ENCODE results near the gene ALDH1L2. TPM values are rescaled to one million over a fixed set of nuclear protein-coding genes. Genes with fewer than 3 reads are reported as not detected.

Gene ALDH1L2
- total RNA-seq, 1 experiment from 2014 or later, result 1.9 TPM

DNA sequence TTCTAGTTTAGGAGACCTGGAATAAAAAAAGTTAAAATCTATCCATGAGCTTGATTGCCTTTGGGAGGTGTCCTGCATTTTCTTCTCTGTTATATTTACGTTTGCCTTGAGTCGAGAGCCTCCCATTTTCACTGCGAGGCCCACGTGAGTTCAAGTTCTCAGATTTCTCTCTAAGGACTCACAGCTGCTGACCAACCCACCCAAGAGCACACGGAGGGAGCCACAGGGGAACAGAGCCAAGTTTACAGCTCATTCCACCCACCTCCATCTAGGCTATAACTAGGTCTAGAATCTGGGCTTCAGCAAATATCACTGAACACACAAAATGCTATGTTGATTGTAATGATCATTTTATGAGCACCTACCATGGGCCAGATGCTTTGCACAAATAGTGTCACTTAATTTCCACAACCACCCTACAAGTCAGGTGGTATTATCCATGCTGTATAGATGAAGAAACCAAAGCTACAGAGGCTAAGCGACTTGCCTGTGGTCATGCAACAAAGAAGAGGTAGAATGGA is 16.7 kb downstream of the ALDH1L2 start:
- H3K79me2 ChIP-seq (ENCODE audit: insufficient read depth, low read length), result no peaks in the 10 kb centered on the region
- no CpG with 5 or more reads among the region's 6 CpGs for WGBS (ENCODE audit: extremely low coverage, insufficient read length, low lambda C conversion rate)
- H3K36me3 Mint-ChIP-seq (ENCODE audit: insufficient read depth in 1 of 3, low read depth in 3 of 3), result no peaks in the 10 kb centered on the region; a peak in 3 of 7 replicates

More for the DNA sequence above, 16.7 kb downstream of the ALDH1L2 start:
- Mint-ChIP-seq H3K4me3 (no peak overlapping the region), H3K9me3 (no peaks in the 10 kb centered on the region), H3K27me3 (ENCODE audit: low read depth) (no peaks in the 10 kb centered on the region), H3K27ac (peak overlapping the region in 1 of 3 experiments; percentile 5; a peak in 2 of 7 replicates), H3K4me1 (peaks cover 6 to 12% of the 10 kb centered on the region in 2 experiments; a peak in 2 of 4 replicates)
- no peak overlapping the region for H3K4ac ChIP-seq (ENCODE audit: low read depth, low read length)
- no peaks in the 10 kb centered on the region for H3K23me2 ChIP-seq (ENCODE audit: insufficient read length, low read depth, low read length, poor library complexity, severe bottlenecking)
- no peak overlapping the region for H3K9ac ChIP-seq (ENCODE audit: extremely low read depth, insufficient read length, low read length)
- no peak overlapping the region for H2AK5ac ChIP-seq (ENCODE audit: insufficient read length, low read length)
- no peak overlapping the region for H4K91ac ChIP-seq (ENCODE audit: insufficient read length, low read depth, low read length)
- H2BK120ac ChIP-seq (ENCODE audit: low read depth, low read length, poor library complexity, severe bottlenecking), result no peak overlapping the region
- no peaks in the 10 kb centered on the region for H3K79me1 ChIP-seq (ENCODE audit: insufficient read depth, low read depth, low read length, poor library complexity, severe bottlenecking)
- no peak overlapping the region for H3K18ac ChIP-seq (ENCODE audit: insufficient read length, low read depth, low read length)
- H2BK5ac ChIP-seq (ENCODE audit: insufficient read length, low read length), result no peak overlapping the region
- H4K20me1 ChIP-seq (ENCODE audit: control insufficient read depth, insufficient read depth, insufficient read length), result no peaks in the 10 kb centered on the region
- H3K4me1 ChIP-seq (ENCODE audit: insufficient read depth, low read length), result no peaks in the 10 kb centered on the region
- H3T11ph ChIP-seq (ENCODE audit: low read length), result no peak overlapping the region
- H3K14ac ChIP-seq (ENCODE audit: insufficient read depth, low read length), result no peak overlapping the region
- H2AFZ ChIP-seq (ENCODE audit: low read length), result no peak overlapping the region
- DNase-seq, result no peak
- no peak overlapping the region for H2BK20ac ChIP-seq (ENCODE audit: low read depth, low read length, poor library complexity, severe bottlenecking)
- no peaks in the 10 kb centered on the region for H3K27me3 ChIP-seq (ENCODE audit: insufficient read depth, low read length)
- no peak overlapping the region for H3K56ac ChIP-seq (ENCODE audit: insufficient read length, low read depth, low read length)
- H4K5ac ChIP-seq (ENCODE audit: insufficient read length, low read depth, low read length), result no peak overlapping the region
- no peak overlapping the region for H3K23ac ChIP-seq (ENCODE audit: insufficient read length, low read depth, low read length)
- H2BK15ac ChIP-seq (ENCODE audit: low read depth, low read length), result no peak overlapping the region
- TF ChIP-seq, protein P1, sequence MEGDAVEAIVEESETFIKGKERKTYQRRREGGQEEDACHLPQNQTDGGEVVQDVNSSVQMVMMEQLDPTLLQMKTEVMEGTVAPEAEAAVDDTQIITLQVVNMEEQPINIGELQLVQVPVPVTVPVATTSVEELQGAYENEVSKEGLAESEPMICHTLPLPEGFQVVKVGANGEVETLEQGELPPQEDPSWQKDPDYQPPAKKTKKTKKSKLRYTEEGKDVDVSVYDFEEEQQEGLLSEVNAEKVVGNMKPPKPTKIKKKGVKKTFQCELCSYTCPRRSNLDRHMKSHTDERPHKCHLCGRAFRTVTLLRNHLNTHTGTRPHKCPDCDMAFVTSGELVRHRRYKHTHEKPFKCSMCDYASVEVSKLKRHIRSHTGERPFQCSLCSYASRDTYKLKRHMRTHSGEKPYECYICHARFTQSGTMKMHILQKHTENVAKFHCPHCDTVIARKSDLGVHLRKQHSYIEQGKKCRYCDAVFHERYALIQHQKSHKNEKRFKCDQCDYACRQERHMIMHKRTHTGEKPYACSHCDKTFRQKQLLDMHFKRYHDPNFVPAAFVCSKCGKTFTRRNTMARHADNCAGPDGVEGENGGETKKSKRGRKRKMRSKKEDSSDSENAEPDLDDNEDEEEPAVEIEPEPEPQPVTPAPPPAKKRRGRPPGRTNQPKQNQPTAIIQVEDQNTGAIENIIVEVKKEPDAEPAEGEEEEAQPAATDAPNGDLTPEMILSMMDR (conservative IDR thresholded peaks at IDR 0.05), result no peak
- H3K4me2 ChIP-seq (ENCODE audit: insufficient read depth, insufficient read length, low read length), result no peak overlapping the region
- no peaks in the 10 kb centered on the region for H3K9me3 ChIP-seq (ENCODE audit: control insufficient read depth, low read depth, low read length)
- no peak overlapping the region for H2BK12ac ChIP-seq (ENCODE audit: insufficient read length, low read depth, low read length)
- H4K8ac ChIP-seq (replicated peaks; ENCODE audit: insufficient read length, low read depth, low read length), result no peak overlapping the region
- no peak overlapping the region for H3K27ac ChIP-seq (ENCODE audit: insufficient read length, low read depth, low read length)

Measured in H9 (cell line).